Esophagus muscularis mucosa (tissue), 4 donors: ENCODE data around the gene SLCO2A1.

Source experiments
- CTCF ChIP-seq, 3 experiments: fragments of 200-600 bp in 2 of 3; fragments of 450-650 bp in 1 of 3; sonication (generic) in 2 of 3; IDR thresholded peaks; one replicate each; pipeline ENCODE4 v1.5.1; 2017 to 2019; ENCODE audit warnings: antibody characterized with exemption in 3 of 3, mild to moderate bottlenecking in 2 of 3, moderate library complexity in 1 of 3
- EP300 ChIP-seq: sonication (generic); formaldehyde crosslinking; IDR thresholded peaks from one replicate; pipeline ENCODE4 v1.6.1; 2017; ENCODE audit warnings: antibody characterized with exemption
- POLR2A ChIP-seq: fragments of 450-650 bp; IDR thresholded peaks from one replicate; pipeline ENCODE4 v1.6.1; 2017; ENCODE audit warnings: antibody characterized with exemption, moderate library complexity, mild to moderate bottlenecking, low read depth
- POLR2AphosphoS5 ChIP-seq, 2 donors: sonication (generic); formaldehyde crosslinking; IDR thresholded peaks; one replicate each; pipeline ENCODE4 v1.6.1; 2017; ENCODE audit warnings: antibody characterized with exemption in 2 of 2

- no peak for TF ChIP-seq CTCF (IDR thresholded peaks at IDR 0.05)
- TF ChIP-seq EP300 = no peak
- no peak for TF ChIP-seq POLR2AphosphoS5 (IDR thresholded peaks at IDR 0.05)
- TF ChIP-seq POLR2A = no peak
These were observed 938 bp upstream of the SLCO2A1 start for GRCh38 chr3:134030379-134031347.
